Brain pericyte (primary cell): ENCODE data around the gene SPAG9.
"Not testable (repeated sequence)": the region's sequence is repeated elsewhere in the genome, so short reads cannot be mapped to it uniquely, and the experiment has no call there.

Experiments
- DNase-seq: peaks from one replicate; pipeline ENCODE4 v3.0.0-alpha.2; 2012; ENCODE audit warnings: low read depth, low spot score

Gene SPAG9

GRCh38 chr17:51133365-51133764, 12.7 kb upstream of the SPAG9 start:
- DNase-seq, result no peak

- no peak for DNase-seq
Observed at GRCh38 chr17:51132964-51133319, 12.3 kb upstream of the SPAG9 start.

GRCh38 chr17:51128076-51128475, 7.4 kb upstream of the SPAG9 start:
- no peak for DNase-seq

GRCh38 chr17:51124640-51125503, 4.2 kb upstream of the SPAG9 start:
- DNase-seq, result no peak

- DNase-seq, result not testable (repeated sequence)
Observed at GRCh38 chr17:51122473-51123115, 1.9 kb upstream of the SPAG9 start.

GRCh38 chr17:51121620-51122472, 1.2 kb upstream of the SPAG9 start:
- DNase-seq, result peak; percentile 76

GRCh38 chr17:51120357-51120738, 320 bp downstream of the SPAG9 start:
- no peak for DNase-seq

GRCh38 chr17:51119415-51120356, 982 bp downstream of the SPAG9 start:
- peak; percentile 20 for DNase-seq

GRCh38 chr17:51118330-51119195, 2.1 kb downstream of the SPAG9 start:
- DNase-seq, result no peak

GRCh38 chr17:51115179-51115578, 5.5 kb downstream of the SPAG9 start:
- no peak for DNase-seq

- peak; percentile 30 for DNase-seq
Observed at GRCh38 chr17:51112303-51113222, 8.1 kb downstream of the SPAG9 start.

- no peak for DNase-seq
Observed at GRCh38 chr17:51107778-51108177, 12.9 kb downstream of the SPAG9 start.

- DNase-seq, result no peak
Observed at GRCh38 chr17:51103451-51103850, 17.2 kb downstream of the SPAG9 start.

GRCh38 chr17:51103050-51103449, 17.6 kb downstream of the SPAG9 start:
- no peak for DNase-seq

- no peak for DNase-seq
Observed at GRCh38 chr17:51097708-51098446, 22.8 kb downstream of the SPAG9 start.

GRCh38 chr17:51091635-51092034, 29.0 kb downstream of the SPAG9 start:
- no peak for DNase-seq

- DNase-seq, result not testable (repeated sequence)
Observed at GRCh38 chr17:51088868-51089267, 31.8 kb downstream of the SPAG9 start.

- no peak for DNase-seq
Observed at GRCh38 chr17:51088287-51088686, 32.4 kb downstream of the SPAG9 start.
